ENCODE data around the gene PRKAG3. TPM values are rescaled to one million over a fixed set of nuclear protein-coding genes. Genes with fewer than 3 reads are reported as not detected.
A peak's percentile ranks its signal among the peaks of the same experiment; 100 is the strongest.
"Not testable (repeated sequence)": the region's sequence is repeated elsewhere in the genome, so short reads cannot be mapped to it uniquely, and the experiment has no call there.

The PRKAG3 gene
- total RNA-seq, 1 donor from 2014 or later = not detected

GRCh38 chr2:218852911-218853667, 21.5 kb upstream of the PRKAG3 start:
- no peaks in the 10 kb centered on the region for H3K36me3 ChIP-seq (ENCODE audit: control insufficient read depth, insufficient read depth, low read length)
- TF ChIP-seq CTCF (IDR thresholded peaks at IDR 0.05; ENCODE audit: insufficient read depth, low read length, poor library complexity, severe bottlenecking) = peak; percentile 79
- H3K27me3 ChIP-seq (ENCODE audit: control insufficient read depth, insufficient read depth, low read length) = peaks cover 30% of the 10 kb centered on the region
- no peak for DNase-seq (ENCODE audit: low read depth)
- H3K4me3 ChIP-seq (ENCODE audit: low read depth, low read length) = no peak overlapping the region

- Histone ChIP-seq H3K36me3 (ENCODE audit: control insufficient read depth, insufficient read depth, low read length) (no peaks in the 10 kb centered on the region), H3K27me3 (ENCODE audit: control insufficient read depth, insufficient read depth, low read length) (peaks cover 16% of the 10 kb centered on the region), H3K4me3 (ENCODE audit: low read depth, low read length) (no peak overlapping the region)
- no peak for DNase-seq (ENCODE audit: low read depth)
- TF ChIP-seq CTCF (IDR thresholded peaks at IDR 0.05; ENCODE audit: insufficient read depth, low read length, poor library complexity, severe bottlenecking) = no peak
These were observed 19.7 kb upstream of the PRKAG3 start for GRCh38 chr2:218851286-218851685.

DNA sequence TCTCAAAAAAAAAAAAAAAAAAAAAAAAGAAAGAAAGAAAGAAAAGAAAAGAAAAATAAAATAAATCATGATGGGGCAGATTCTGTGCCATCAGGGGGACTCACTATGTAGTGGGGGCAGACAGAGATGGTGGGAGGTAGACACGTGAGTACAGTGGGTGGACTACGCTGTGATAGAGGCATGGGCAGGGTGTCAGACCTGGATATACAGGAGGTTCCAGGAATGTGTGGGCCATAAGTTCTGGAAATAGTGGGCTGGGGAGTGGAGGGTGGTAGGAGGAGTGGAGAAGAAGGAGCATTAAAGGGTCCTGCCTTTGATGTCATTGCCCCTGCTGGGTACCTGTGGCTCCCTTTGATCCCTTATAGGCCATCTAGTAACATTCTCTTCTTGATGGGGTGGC, 19.2 kb upstream of the PRKAG3 start:
- Histone ChIP-seq H3K4me3 (ENCODE audit: low read depth, low read length) (no peak overlapping the region), H3K36me3 (ENCODE audit: control insufficient read depth, insufficient read depth, low read length) (no peaks in the 10 kb centered on the region), H3K27me3 (ENCODE audit: control insufficient read depth, insufficient read depth, low read length) (peaks cover 12% of the 10 kb centered on the region)
- no peak for DNase-seq (ENCODE audit: low read depth)
- TF ChIP-seq CTCF (IDR thresholded peaks at IDR 0.05; ENCODE audit: insufficient read depth, low read length, poor library complexity, severe bottlenecking) = no peak

GRCh38 chr2:218849721-218850120, 18.1 kb upstream of the PRKAG3 start:
- Histone ChIP-seq H3K36me3 (ENCODE audit: control insufficient read depth, insufficient read depth, low read length) (no peaks in the 10 kb centered on the region), H3K4me3 (ENCODE audit: low read depth, low read length) (no peak overlapping the region), H3K27me3 (ENCODE audit: control insufficient read depth, insufficient read depth, low read length) (peaks cover 5% of the 10 kb centered on the region)
- no peak for DNase-seq (ENCODE audit: low read depth)
- TF ChIP-seq CTCF (IDR thresholded peaks at IDR 0.05; ENCODE audit: insufficient read depth, low read length, poor library complexity, severe bottlenecking) = no peak

GRCh38 chr2:218846963-218847362, 15.4 kb upstream of the PRKAG3 start:
- H3K4me3 ChIP-seq (ENCODE audit: low read depth, low read length); DNase-seq (ENCODE audit: low read depth); H3K36me3 ChIP-seq (ENCODE audit: control insufficient read depth, insufficient read depth, low read length); H3K27me3 ChIP-seq (ENCODE audit: control insufficient read depth, insufficient read depth, low read length): not testable (repeated sequence)

DNA sequence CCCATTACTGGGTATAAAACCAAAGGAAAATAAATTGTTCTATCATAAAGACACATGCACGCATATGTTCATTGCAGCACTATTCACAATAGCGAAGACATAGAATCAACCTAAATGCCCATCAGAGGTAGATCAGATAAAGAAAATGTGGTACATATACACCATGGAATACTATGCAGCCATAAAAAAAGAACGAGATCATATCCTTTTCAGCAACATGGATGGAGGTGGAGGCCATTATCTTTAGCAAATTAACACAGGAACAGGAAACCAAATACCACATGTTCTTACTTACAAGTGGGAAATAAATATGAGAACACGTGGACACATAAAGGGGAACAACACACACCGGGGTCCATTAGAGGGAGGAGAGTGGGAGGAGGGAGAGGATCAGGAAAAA, 12.7 kb upstream of the PRKAG3 start:
- H3K36me3 ChIP-seq (ENCODE audit: control insufficient read depth, insufficient read depth, low read length); H3K27me3 ChIP-seq (ENCODE audit: control insufficient read depth, insufficient read depth, low read length); DNase-seq (ENCODE audit: low read depth); H3K4me3 ChIP-seq (ENCODE audit: low read depth, low read length): not testable (repeated sequence)

- Histone ChIP-seq H3K36me3 (ENCODE audit: control insufficient read depth, insufficient read depth, low read length) (no peaks in the 10 kb centered on the region), H3K27me3 (ENCODE audit: control insufficient read depth, insufficient read depth, low read length) (no peaks in the 10 kb centered on the region), H3K4me3 (ENCODE audit: low read depth, low read length) (no peak overlapping the region)
- no peak for DNase-seq (ENCODE audit: low read depth)
- no peak for TF ChIP-seq CTCF (IDR thresholded peaks at IDR 0.05; ENCODE audit: insufficient read depth, low read length, poor library complexity, severe bottlenecking)
These were observed 8.3 kb upstream of the PRKAG3 start for GRCh38 chr2:218839888-218840287.

Data from kidney epithelial cell (primary cell).